PC-9 (cell line): ENCODE results near the gene FAM151A. TPM values are rescaled to one million over a fixed set of nuclear protein-coding genes. Genes with fewer than 3 reads are reported as not detected.
A peak's percentile ranks its signal among the peaks of the same experiment; 100 is the strongest.

Experiments
- BruUV-seq: library from RNA; stranded (reverse); fragments of 400-500 nt; replicated peaks from 2 replicates; lab custom pipeline; 2021; lab: Mats Ljungman, UMichigan
- CTCF ChIA-PET: fragments of 300-600 bp; sonication (Branson Sonifier 250); formaldehyde crosslinking; loops from one replicate; lab custom pipeline; 2022; ENCODE audit warnings: antibody characterized with exemption; lab: Charles Lee
- POLR2A ChIA-PET: fragments of 300-600 bp; sonication (Branson Sonifier 250); formaldehyde crosslinking; loops from one replicate; lab custom pipeline; 2022; ENCODE audit warnings: antibody characterized with exemption; ENCODE audit not compliant: unreplicated experiment; lab: Charles Lee
- DNase-seq, 2 experiments: peaks; one replicate each; pipeline versions ENCODE4 v3.0.0 to v3.0.0-alpha.2; 2015 to 2022; ENCODE audit warnings: mixed read lengths in 1 of 2
- H2AFZ ChIP-seq: fragments of 200-600 bp; sonication (generic); 2 replicates; pipeline ENCODE4 v1.8.1; 2017; ENCODE audit warnings: antibody characterized with exemption
- H3F3A ChIP-seq: fragments of 200-600 bp; sonication (generic); 2 replicates; pipeline ENCODE4 v1.8.1; 2017; ENCODE audit warnings: antibody characterized with exemption, mild to moderate bottlenecking, low read depth; ENCODE audit not compliant: insufficient read depth
- H3K27ac ChIP-seq: fragments of 200-600 bp; sonication (generic); 2 replicates; pipeline ENCODE4 v1.6.1; 2016; ENCODE audit warnings: mixed run types
- H3K27me3 ChIP-seq: fragments of 200-600 bp; sonication (generic); 2 replicates; pipeline ENCODE4 v1.6.1; 2016; ENCODE audit warnings: low read depth, mixed run types; ENCODE audit not compliant: insufficient read depth
- H3K36me3 ChIP-seq: fragments of 200-600 bp; sonication (generic); 2 replicates; pipeline ENCODE4 v1.6.1; 2016; ENCODE audit warnings: low read depth, mixed run types
- H3K4me1 ChIP-seq: fragments of 200-600 bp; sonication (generic); replicated peaks from 2 replicates; pipeline ENCODE4 v1.6.1; 2016; ENCODE audit warnings: mixed run types; ENCODE audit not compliant: insufficient read depth
- H3K4me2 ChIP-seq: fragments of 200-600 bp; sonication (generic); 2 replicates; pipeline ENCODE4 v1.6.1; 2017; ENCODE audit warnings: mixed run types
- H3K4me3 ChIP-seq: fragments of 200-600 bp; sonication (generic); 2 replicates; pipeline ENCODE4 v1.6.1; 2016; ENCODE audit warnings: mixed run types
- H3K79me2 ChIP-seq: fragments of 200-600 bp; sonication (generic); 2 replicates; pipeline ENCODE4 v1.6.1; 2017; ENCODE audit warnings: low read depth, mixed run types
- H3K9me2 ChIP-seq: fragments of 200-600 bp; sonication (generic); 2 replicates; pipeline ENCODE4 v1.8.1; 2017; ENCODE audit warnings: mild to moderate bottlenecking; ENCODE audit not compliant: insufficient read depth
- H3K9me3 ChIP-seq: fragments of 200-600 bp; sonication (generic); 2 replicates; pipeline ENCODE4 v1.8.1; 2016; ENCODE audit warnings: low read depth; ENCODE audit not compliant: insufficient read depth
- H4K20me1 ChIP-seq: fragments of 200-600 bp; sonication (generic); 2 replicates; pipeline ENCODE4 v1.8.1; 2017; ENCODE audit not compliant: insufficient read depth
- CTCF ChIP-seq: fragments of 200-600 bp; sonication (generic); conservative IDR thresholded peaks from 2 replicates; pipeline ENCODE4 v1.6.1; 2017; ENCODE audit warnings: mixed run types, antibody characterized with exemption, mild to moderate bottlenecking, moderate library complexity
- EZH2 ChIP-seq: fragments of 200-600 bp; sonication (generic); IDR thresholded peaks from 2 replicates; pipeline ENCODE4 v1.8.0; 2017; ENCODE audit warnings: antibody characterized with exemption, low read depth
- intact Hi-C: fragments of 100-400 bp; cut with micrococcal nuclease; formaldehyde crosslinking; loops from one replicate; pipeline ENCODE4 v1.10.0; 2022; ENCODE audit not compliant: unreplicated experiment
- total RNA-seq: library from RNA; stranded (reverse); gene quantifications from 2 replicates; pipeline ENCODE4 v1.2.3, GENCODE V29; 2021

The FAM151A gene
- total RNA-seq, 1 experiment from 2014 or later: not detected

DNA sequence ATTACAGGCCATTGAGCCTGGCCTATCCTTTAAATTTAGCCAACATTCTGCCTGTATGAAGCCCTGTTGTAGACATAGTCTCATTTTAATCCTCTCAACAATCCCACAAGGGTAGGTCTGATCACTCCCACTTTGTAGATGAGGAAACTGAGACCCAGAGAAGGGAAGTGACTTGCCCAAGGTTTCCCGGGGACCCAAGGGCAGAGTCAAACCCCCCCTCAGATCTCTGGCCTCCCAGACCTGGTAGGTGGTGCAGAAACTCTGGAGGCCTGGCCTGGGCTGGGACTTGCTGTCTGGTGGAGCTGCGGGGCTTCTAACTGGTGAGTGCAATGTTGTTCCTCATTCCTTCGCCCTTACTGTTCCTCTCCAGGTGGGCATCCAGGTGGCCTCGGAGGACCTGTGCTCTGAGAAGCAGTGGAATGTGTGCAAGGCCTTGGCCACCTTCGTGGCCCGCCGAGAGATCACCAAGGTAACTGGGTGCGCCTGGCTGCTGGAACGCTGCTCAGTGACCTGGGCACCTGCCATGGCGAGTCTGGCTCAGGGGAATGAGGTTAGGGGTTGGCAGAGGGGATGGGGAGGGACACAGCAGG lies 29.7 kb downstream of the FAM151A start:
- DNase-seq: peak in 1 of 2 experiments; percentile 55
- intact Hi-C loops: no loop called here
- ChIA-PET CTCF (interaction anchor here (0.7 kb wide), 1 partner anchor 208 kb away, joined by 7 read pairs; the partner anchor contains the start of gene TTC22), POLR2A (no interaction called here)
- H3K4me1 ChIP-seq: no peaks in the 10 kb centered on the region
- no peaks in the 10 kb centered on the region for H3K36me3 ChIP-seq
- no peaks in the 10 kb centered on the region for H3K79me2 ChIP-seq
- H3K9me3 ChIP-seq: no peaks in the 10 kb centered on the region
- H3K27ac ChIP-seq: no peak overlapping the region
- no peaks in the 10 kb centered on the region for H3F3A ChIP-seq
- H3K4me2 ChIP-seq: no peak overlapping the region
- BruUV-seq: no TSS peak
- H4K20me1 ChIP-seq: no peaks in the 10 kb centered on the region
- no peaks in the 10 kb centered on the region for H3K9me2 ChIP-seq
- no peak overlapping the region for H2AFZ ChIP-seq
- H3K27me3 ChIP-seq: no peaks in the 10 kb centered on the region
- H3K4me3 ChIP-seq: no peak overlapping the region
- TF ChIP-seq CTCF (no peak), EZH2 (no peak)

GRCh38 chr1:54591127-54591756 lies 32.1 kb downstream of the FAM151A start:
- no peaks in the 10 kb centered on the region for H3K9me2 ChIP-seq
- H3K27ac ChIP-seq: no peak overlapping the region
- ChIA-PET CTCF (no interaction called here), POLR2A (no interaction called here)
- H3K4me1 ChIP-seq: no peaks in the 10 kb centered on the region
- BruUV-seq: no TSS peak
- no peak for DNase-seq
- intact Hi-C loops: no loop called here
- H3K4me3 ChIP-seq: no peak overlapping the region
- no peak overlapping the region for H2AFZ ChIP-seq
- H4K20me1 ChIP-seq: no peaks in the 10 kb centered on the region
- no peaks in the 10 kb centered on the region for H3K36me3 ChIP-seq
- no peaks in the 10 kb centered on the region for H3K9me3 ChIP-seq
- TF ChIP-seq CTCF (no peak), EZH2 (no peak)
- H3F3A ChIP-seq: no peaks in the 10 kb centered on the region
- no peaks in the 10 kb centered on the region for H3K27me3 ChIP-seq
- H3K4me2 ChIP-seq: no peak overlapping the region
- no peaks in the 10 kb centered on the region for H3K79me2 ChIP-seq

DNA sequence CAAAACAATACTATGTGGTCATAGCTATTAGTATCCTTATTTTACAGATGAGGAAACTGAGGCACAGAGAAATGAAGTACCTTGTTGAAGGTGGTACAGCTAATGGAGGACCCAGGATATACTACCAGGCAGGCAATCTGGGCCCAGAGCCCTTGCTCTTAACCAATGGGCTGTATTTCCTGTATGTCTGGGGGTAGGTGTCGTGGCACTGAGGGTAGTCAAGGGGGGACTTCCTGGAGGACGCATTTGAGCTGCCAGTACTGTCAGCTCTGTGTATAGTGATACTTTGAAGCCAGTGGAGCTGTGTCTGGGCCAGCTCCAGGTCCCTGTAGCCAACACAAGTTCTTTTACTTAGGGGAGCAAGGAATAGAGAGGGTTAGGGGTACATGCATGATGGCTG lies 34.9 kb downstream of the FAM151A start:
- CTCF ChIA-PET: no interaction called here
- H3F3A ChIP-seq: no peaks in the 10 kb centered on the region
- intact Hi-C loops: no loop called here

More for the DNA sequence above, 34.9 kb downstream of the FAM151A start:
- Histone ChIP-seq H3K27ac (no peak overlapping the region), H3K4me3 (no peak overlapping the region), H3K36me3 (no peaks in the 10 kb centered on the region), H3K4me1 (no peaks in the 10 kb centered on the region), H3K27me3 (no peaks in the 10 kb centered on the region), H3K79me2 (no peaks in the 10 kb centered on the region), H3K9me3 (no peaks in the 10 kb centered on the region), H3K9me2 (no peaks in the 10 kb centered on the region), H3K4me2 (no peak overlapping the region), H2AFZ (no peak overlapping the region), H4K20me1 (no peaks in the 10 kb centered on the region)
- POLR2A ChIA-PET: no interaction called here
- BruUV-seq: no TSS peak
- TF ChIP-seq CTCF (no peak), EZH2 (no peak)
- no peak for DNase-seq
